CD4-positive, alpha-beta T cell treated with Interferon gamma for 1 hour (primary cell): Measurements from ENCODE around the gene SEMA5B.

Experiments used
- DNase-seq: peaks from one replicate; pipeline ENCODE4 v3.0.0-alpha.2; 2020

SEMA5B gene

DNA sequence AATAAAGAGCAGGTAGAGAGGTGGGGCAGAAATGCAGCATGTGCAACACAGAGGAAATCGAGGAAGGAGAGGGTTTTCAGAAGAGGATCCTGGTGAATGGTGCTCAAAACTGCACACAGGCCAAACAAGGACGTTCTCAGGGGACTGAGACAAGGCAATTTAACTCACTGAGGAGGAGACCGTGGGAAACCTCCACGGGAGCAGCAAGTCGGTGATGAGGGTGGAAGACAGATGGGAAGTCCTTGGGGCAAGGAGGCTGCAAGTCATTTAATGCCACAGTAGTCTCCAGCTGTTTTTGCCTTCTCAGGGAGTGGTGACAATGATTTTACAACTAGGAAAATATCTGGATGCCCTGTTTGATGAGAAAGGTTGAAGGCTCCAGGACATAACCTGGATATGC is 27.8 kb upstream of the SEMA5B start:
- DNase-seq, result no peak

GRCh38 chr3:123054931-123055330 is 27.4 kb upstream of the SEMA5B start:
- DNase-seq, result no peak

DNA sequence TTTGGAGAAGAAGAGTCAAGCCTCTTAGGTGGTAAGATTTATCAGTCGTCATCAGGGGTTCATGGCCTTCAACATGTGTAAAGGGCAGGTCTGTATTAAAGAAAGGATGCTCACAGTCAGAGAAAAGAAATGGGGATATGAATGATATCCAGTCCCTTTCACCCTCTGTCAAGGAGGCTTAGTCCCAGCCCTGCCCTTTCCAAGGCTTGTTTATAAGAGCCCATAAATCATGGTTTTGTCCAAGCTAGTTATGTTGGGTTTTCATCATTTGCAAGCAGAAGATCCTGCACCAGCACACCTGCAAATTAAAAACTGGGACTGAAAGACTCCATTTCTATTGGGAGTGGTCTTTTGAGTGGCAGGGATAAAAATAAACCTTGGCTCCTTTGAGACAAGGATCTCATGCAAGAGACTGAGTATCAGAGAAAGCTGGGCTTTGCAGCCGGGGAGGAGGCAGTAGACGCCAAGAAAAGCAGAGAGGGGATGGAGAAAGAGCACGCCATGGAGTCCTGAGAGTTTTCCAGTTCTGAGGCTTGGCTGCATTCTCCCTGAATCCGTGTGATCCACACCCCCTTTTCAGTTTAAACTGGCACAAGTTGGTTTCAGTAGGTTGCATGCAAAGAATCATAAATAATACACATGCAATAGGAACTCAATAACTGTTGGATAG is 26.7 kb upstream of the SEMA5B start:
- DNase-seq, result no peak

DNA sequence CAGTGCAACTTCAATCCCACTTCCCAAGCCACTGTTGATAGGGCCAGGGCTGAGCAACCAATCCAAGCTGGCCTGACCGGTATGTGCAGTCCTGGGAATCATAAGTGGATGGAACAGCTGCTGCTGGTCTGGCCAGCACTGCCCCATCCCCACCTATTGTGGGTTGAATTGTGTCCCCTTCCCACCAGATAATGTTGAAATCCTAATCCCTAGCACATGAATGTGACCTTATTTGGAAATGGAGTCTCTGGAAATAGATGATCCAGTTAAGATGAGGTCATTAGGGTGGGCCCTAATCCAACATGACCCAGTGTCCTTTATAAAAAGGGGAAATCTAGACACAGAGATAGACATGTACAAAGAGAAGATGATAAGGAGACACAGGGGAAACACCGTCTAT is 25.5 kb upstream of the SEMA5B start:
- no peak for DNase-seq

- no peak for DNase-seq
Observed at GRCh38 chr3:123050666-123051065, 23.1 kb upstream of the SEMA5B start.

- no peak for DNase-seq
Observed at GRCh38 chr3:123048480-123049237, 21.1 kb upstream of the SEMA5B start.

- DNase-seq, result no peak
Observed at GRCh38 chr3:123047062-123047319, 19.4 kb upstream of the SEMA5B start.

DNA sequence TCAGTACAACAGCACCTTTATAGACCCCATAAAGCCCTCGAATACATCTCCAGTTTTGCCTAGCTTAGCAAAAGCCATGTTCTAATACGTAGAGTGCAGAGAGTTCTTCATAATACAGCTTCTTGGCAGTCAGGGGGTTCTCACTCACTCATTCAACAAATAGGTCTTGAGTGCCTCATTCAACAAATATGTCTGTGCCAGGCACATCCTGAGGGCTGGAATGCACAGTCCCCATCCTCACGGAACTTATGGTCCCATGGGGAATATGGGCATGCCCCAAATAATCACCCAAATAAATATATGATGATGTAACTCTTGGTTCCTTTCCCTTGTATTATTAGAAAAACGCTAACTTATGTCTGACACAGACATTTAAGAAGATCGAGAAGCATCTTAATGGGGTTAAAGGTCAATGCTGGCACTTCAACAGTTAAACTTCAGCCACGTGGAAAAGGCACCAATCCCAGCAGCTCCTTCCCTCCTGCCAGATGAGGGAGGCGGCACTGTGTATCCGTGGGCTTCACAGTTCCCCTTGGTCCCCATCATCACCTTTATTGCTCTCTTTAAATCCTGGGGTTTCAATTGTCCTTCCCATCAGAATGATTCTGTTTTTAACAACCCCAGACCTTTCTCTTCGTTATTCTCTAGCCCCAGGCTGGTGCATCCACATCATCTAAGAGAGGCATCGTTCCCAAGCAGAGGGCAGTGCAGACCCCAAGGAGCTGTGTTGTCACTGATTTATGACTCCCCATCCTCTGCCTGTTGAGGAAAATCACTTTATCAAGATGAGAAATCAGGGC is 18.9 kb upstream of the SEMA5B start:
- no peak for DNase-seq

GRCh38 chr3:123044981-123045763 is 17.6 kb upstream of the SEMA5B start:
- DNase-seq, result no peak

- no peak for DNase-seq
Observed at GRCh38 chr3:123042413-123042812, 14.8 kb upstream of the SEMA5B start.

GRCh38 chr3:123039178-123039577 is 11.6 kb upstream of the SEMA5B start:
- DNase-seq, result no peak

GRCh38 chr3:123038751-123039150 is 11.2 kb upstream of the SEMA5B start:
- no peak for DNase-seq

GRCh38 chr3:123037015-123037375 is 9.4 kb upstream of the SEMA5B start:
- DNase-seq, result no peak

DNA sequence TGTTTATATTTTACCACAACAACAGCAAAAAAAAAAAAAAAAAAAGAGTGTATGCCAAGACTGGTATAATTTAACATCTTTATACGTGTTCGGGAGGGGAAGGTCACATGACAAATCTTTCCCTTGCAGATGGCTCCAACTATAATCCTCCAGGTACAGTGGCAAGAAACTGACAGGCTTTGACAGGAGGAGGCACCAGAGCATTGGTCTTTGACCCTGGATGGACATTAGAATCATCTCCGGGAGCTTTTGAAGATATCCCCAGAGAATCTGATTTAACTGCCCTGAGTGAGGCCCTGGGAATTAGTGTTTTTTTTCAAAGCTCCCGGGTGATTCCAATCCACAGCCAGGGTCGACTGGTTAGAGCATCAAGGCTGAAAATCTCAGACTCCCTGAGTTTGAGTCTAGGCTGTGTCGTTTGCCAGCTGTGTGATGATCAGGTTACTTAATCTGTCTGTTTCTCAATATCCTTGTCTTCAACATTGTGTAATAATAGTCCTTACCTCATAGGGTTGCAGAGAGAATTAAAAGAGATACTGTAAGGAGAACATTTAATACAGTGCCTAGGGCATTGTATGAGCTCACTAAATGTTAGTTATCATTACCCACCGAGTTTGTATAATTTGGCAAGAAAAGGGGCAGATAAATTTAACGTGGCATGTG is 8.9 kb upstream of the SEMA5B start:
- DNase-seq, result no peak

GRCh38 chr3:123034996-123035395 is 7.4 kb upstream of the SEMA5B start:
- DNase-seq, result no peak

DNA sequence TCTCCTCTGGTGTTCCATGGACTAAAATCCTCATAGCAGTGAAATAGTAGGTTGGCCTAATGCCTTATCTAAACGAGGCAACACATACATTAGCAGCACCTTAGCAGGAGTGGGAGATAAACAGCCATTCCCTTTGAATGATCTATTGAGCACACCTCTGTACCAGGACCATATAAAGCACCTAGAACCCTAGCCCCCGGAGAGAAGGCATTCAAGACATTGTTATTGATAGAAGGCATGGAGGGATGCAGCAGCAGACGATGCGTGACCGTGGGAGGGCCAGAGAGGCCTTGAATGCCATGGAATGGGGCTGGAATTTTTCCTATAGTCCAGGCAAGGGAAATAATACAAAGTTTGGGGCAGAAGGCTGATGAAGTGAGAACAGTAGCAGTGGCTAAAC is 6.6 kb upstream of the SEMA5B start:
- DNase-seq, result no peak

DNA sequence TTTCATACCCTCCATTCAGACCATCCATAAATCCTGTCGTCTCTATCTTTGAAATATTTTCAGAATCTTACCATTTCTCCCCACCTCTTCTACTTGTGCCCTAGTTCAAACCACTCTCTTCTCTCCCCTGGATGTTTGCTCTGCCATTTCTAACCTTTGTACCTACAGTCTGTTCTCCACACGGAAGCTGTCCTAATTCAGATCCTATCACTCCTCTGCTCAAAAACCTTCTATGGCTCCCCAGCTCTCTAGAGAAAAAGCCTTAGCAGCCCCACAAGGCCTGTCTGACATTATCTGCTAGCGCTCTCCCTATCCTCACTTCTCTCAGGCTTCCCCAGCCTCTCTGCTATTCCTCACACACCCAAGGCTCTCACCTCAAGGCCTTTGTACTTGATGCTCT is 4.5 kb upstream of the SEMA5B start:
- DNase-seq, result no peak

- DNase-seq, result no peak
Observed at GRCh38 chr3:123031051-123031450, 3.5 kb upstream of the SEMA5B start.

DNA sequence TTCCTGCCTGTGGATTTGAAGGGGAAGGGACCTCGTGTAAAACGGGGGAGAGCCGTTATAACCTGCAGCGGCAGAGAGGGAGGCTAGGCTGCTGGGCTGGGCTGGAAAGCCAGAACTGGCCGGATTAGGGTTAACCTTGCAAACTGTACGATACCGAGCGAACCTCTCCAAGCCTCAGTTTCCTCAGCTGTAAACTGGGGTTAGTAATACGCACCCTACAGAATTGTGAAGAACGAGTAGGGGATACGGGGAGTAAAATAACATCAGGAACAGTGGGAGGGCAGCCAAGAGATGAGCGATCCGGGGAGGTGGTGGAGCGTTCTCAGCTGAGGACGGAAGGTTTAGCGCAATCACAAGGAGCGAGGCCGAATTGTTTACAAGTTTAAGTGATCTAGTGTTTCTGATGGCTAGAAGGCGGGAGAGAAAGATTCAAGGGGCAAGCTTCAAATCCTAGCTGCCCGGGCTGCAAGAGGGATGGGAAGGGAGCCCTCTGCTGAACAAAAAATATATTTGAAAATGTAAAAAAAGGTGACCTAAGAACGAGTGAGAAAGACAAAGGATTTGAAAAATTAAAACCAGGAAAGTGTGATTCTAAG is 768 bp upstream of the SEMA5B start:
- DNase-seq, result no peak

DNA sequence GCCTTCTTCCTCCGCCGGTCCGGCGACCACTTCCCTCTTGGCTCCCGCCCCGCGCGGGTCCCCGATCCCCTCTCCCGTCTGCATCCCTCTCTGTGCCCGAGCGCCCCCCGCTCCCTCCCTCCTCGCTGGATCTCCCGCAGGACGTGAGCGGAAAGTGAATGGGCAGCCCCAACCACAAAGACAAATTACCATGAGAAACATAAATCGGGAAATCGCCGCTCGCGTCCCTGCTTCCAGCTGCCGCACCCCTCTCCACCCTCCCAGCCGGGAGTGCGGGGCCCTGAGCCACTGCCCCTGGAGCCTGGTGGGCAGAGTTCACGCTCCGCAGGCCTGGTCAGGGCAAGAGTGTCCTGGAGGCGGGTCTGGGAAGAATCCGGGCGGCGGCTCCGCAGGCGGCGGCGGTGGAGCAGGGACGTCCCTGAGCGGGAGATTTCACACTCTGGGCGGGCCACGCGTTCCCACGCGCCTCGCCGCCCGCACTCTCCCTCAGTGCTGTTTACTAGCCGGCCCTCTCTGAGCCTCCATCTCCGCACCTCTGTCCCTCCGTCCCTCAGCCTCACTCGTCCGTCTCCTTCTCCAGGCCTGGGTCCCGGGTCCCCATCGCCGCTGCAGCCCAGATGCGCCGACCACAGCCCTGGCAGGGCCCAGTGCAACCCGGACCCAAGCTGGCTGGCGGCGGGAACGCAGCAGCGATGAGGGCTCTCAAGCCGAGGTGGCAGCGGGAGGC is 835 bp downstream of the SEMA5B start:
- DNase-seq, result no peak

DNA sequence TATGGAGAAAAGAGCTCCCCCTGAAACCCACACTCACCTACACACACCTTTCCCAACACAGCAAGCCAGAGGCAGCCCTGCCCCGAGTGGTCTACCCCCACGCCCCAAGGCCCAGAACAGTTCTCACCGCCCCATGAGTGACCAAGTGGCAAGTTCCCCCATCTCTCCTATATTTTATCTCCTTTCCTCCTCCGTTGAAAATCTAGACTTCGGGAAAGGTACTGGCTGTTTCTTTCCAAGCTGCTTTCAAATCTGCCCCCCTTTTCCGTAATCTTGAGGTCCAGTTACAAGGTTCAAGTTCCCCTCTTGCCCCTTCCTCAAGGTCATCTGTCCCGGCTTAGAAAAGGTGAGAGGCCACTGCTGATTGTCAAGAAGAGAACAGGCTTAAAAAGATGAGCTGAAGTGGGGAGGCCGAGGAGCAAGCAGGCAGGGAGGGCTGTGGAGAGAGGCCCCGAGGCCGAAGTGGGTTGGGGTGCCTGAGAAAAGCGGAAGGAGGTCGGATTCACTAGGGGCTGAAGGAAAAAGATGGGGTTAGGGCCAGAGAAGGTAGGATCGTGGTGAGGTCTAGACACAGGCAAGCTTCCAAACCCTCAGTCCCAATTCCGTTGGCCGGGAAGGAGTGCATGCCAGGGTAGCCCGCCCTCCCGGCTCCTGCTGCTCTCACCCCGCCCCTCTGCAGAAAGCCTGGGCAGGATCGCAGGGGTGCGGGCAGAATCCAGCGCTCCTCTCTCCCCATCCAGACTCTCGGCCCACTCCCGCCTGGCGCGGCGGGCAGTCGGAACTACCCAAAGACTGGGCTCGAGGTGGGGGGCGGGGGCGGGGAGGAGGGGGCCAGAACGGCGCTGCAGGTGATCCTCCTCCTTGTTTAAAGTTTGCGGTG is 1.7 kb downstream of the SEMA5B start:
- no peak for DNase-seq
